Measurements from ENCODE around the gene RALGAPA1. TPM values are rescaled to one million over a fixed set of nuclear protein-coding genes. Genes with fewer than 3 reads are reported as not detected.

Gene RALGAPA1
- total RNA-seq, 1 donor from 2014 or later: 31.1 TPM

GRCh38 chr14:35495278-35495677 is 313.8 kb downstream of the RALGAPA1 start:
- no peak for DNase-seq (ENCODE audit: low read depth)
- TF ChIP-seq CTCF (IDR thresholded peaks at IDR 0.05; ENCODE audit: insufficient read depth, low read length, poor library complexity, severe bottlenecking): no peak
- Histone ChIP-seq H3K27me3 (ENCODE audit: control insufficient read depth, insufficient read depth, low read length) (no peaks in the 10 kb centered on the region), H3K4me3 (ENCODE audit: low read depth, low read length) (no peak overlapping the region), H3K36me3 (ENCODE audit: control insufficient read depth, insufficient read depth, low read length) (no peaks in the 10 kb centered on the region)

- Histone ChIP-seq H3K27me3 (ENCODE audit: control insufficient read depth, insufficient read depth, low read length) (no peaks in the 10 kb centered on the region), H3K36me3 (ENCODE audit: control insufficient read depth, insufficient read depth, low read length) (no peaks in the 10 kb centered on the region), H3K4me3 (ENCODE audit: low read depth, low read length) (no peak overlapping the region)
- TF ChIP-seq CTCF (IDR thresholded peaks at IDR 0.05; ENCODE audit: insufficient read depth, low read length, poor library complexity, severe bottlenecking): no peak
- no peak for DNase-seq (ENCODE audit: low read depth)
Observed at GRCh38 chr14:35492569-35493014, 316.5 kb downstream of the RALGAPA1 start.

Other genes starting within 250 kb of the RALGAPA1 start
- 5.6 and 6.4 TPM in 2 replicates for gene BRMS1L, start 17.0 kb upstream of the RALGAPA1 start, total RNA-seq